GM10266 (cell line): Measurements from ENCODE around the gene CEACAM1.
A peak's percentile ranks its signal among the peaks of the same experiment; 100 is the strongest.

ENCODE experiments used
- DNase-seq: peaks from one replicate; pipeline ENCODE4 v3.0.0; 2012; ENCODE audit errors: extremely low spot score
- TF ChIP-seq, protein P1 (sequence below): IDR thresholded peaks from 2 replicates; pipeline ENCODE4 v1.5.1; 2012; ENCODE audit warnings: mild to moderate bottlenecking, low read depth; ENCODE audit not compliant: control insufficient read depth, insufficient read depth; ENCODE audit errors: missing control alignments

Gene CEACAM1

DNA sequence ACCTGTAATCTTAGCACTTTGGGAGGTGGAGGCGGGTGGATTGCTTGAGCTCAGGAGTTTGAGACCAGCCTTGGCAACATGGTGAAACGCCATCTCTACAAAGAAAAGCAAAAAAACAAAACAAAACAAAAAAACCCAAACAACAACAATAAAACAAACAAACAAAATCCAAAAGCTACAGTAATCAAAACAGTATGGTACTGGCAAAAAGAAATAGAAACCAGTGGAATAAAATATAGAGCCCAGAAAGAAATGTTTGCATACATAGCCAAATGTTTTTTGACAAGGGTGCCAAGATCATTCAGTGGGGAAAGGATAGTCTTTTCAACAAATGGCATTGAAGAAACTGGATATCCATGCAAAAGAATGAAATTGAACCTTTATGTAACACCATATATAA lies 11.5 kb downstream of the CEACAM1 start:
- no peak for DNase-seq
- TF ChIP-seq, protein P1, sequence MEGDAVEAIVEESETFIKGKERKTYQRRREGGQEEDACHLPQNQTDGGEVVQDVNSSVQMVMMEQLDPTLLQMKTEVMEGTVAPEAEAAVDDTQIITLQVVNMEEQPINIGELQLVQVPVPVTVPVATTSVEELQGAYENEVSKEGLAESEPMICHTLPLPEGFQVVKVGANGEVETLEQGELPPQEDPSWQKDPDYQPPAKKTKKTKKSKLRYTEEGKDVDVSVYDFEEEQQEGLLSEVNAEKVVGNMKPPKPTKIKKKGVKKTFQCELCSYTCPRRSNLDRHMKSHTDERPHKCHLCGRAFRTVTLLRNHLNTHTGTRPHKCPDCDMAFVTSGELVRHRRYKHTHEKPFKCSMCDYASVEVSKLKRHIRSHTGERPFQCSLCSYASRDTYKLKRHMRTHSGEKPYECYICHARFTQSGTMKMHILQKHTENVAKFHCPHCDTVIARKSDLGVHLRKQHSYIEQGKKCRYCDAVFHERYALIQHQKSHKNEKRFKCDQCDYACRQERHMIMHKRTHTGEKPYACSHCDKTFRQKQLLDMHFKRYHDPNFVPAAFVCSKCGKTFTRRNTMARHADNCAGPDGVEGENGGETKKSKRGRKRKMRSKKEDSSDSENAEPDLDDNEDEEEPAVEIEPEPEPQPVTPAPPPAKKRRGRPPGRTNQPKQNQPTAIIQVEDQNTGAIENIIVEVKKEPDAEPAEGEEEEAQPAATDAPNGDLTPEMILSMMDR, result no peak

DNA sequence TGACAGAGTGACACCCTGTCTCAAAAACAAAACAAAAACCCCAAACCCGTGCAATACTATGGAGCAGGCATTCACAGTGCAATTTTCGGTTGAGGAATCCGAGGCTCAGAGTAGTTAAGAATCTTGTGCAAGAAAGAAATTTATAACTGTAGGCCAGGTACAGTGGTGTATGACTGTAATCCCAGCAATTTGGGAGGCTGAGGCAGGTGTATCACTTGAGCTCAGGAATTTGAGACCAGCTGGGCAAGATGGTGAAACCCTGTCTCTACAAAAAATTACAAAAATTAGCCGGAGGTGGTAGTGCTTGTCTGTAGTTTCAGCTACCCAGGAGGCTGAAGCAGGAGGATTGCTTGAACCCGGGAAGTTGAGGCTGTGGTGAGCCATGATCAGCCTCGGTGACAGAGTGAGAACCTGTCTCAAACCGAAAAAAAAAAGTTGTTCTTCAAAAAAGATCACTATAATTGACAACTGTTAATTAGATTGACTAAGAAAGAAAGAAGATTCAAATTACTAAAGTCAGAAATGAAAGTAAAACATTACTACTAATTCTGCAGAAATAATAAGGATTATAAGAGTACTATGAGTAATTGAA lies 12.9 kb downstream of the CEACAM1 start:
- TF ChIP-seq, protein P1, result no peak
- DNase-seq, result no peak

DNA sequence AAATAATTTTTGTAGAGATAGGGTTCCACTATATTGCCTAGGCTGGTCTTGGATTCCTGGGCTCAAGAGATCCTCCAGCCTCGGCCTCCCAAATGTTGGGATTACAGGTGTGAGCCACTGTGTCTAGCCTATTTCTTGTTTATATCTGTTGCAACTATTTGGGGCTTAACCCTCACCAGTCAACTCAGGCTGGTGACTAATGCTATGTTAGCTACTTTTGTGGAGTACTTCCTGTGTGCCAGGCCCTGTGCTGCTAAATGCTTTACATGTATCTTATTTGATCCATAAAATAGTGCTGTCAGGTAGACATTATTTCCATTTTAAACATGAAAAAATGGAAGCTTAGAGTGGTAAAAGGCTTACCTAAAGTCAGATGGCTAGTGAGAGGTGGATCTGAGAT lies 13.8 kb downstream of the CEACAM1 start:
- TF ChIP-seq, protein P1, result no peak
- no peak for DNase-seq

DNA sequence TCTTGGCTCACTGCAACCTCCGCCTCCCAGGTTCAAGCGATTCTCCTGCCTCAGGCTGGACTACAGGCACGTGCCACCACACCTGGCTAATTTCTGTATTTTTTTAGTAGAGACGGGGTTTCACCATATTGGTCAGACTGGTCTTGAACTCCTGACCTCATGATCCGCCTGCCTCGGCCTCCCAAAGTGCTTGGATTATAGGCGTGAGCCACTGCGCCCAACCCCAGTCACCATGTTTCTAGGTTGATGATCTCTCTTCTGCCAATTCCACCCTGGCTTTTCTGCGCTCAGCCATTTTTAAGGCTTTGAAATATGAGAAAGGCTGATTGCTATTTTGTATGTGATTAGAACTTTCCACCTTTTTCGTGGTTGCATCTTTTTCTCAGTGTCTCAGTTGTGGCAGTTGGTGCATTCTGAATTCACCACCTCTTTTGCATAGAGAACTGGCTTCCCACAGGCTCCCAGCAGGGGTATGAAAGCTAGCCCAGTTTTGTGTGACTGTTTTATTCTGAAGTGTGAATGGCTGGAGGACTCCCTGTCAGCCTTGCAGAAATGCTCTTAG lies 15.5 kb downstream of the CEACAM1 start:
- TF ChIP-seq, protein P1, result no peak
- DNase-seq, result peak; percentile 53

DNA sequence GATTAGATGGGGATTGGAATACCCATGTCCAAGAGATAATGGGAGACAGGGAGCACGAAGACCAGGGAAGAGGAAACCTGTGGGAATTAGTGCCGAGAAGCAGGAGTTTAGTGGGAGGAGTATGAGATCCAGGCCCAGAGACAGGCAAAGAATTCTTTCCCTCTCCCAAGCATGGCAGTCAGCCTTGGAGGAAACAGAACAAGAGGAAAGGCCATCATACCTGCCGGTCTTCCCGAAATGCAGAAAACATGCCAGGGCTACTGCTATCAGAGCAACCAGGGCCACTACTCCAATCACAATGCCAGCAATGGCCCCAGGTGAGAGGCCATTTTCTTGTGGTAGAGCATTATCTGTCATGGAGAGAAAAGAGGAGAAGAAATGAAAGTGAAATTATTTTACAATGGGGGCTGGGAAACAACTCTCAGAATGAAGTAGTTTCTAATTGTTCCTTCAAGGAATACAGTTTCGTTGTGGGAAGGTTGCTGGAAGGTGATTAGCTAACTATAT lies 16.1 kb downstream of the CEACAM1 start:
- TF ChIP-seq, protein P1, result no peak

DNA sequence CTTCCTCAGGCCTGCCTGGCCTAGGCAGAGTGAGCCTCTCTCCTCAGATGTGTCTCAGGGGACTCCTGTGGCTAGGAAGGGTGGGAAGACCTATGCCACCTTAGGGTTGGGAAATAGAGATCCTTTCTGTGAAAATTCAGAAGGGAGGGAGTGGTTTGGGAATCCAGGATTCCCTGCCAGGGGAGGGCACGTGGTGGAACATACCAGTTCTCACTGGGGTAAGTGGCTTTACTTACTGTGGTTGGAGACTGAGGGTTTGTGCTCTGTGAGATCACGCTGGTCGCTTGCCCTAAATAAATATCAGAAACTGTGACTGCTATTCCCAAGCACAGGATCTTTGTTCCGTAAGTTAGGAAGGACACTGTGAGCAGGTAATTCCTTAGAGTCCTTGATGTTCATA lies 16.9 kb downstream of the CEACAM1 start:
- TF ChIP-seq, protein P1, result no peak

More for the DNA sequence above, 16.1 kb downstream of the CEACAM1 start:
- DNase-seq, result no peak

DNA sequence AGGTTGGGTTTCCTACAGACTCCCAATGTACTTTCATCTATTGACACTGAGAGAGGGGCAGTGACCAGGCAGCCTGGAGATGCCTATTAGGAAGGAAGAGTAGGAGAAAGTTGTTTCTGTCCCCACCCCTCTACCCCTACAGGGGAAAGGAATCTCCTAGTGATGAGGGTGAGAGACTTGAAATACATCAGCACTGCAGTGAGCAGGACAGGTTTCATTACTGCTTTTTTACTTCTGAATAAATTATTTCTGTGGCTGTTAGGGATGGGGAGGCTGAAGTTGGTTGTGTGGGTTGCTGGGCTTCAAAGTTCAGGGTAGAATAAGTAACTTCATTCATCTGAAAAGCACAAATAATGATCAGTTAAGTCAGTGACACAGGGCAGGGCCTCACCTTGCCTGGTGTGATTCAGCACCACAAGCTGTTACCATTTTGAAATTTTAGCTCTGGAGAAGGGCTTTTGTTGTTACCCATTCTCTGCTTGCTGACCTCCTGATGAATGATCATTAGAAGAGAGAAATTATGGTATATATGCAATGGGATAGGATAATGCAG lies 19.3 kb downstream of the CEACAM1 start:
- no peak for DNase-seq
- TF ChIP-seq, protein P1, result no peak

More for the DNA sequence above, 16.9 kb downstream of the CEACAM1 start:
- DNase-seq, result no peak
